Measurements from ENCODE around the gene DNM3.

- TF ChIP-seq, protein P1, sequence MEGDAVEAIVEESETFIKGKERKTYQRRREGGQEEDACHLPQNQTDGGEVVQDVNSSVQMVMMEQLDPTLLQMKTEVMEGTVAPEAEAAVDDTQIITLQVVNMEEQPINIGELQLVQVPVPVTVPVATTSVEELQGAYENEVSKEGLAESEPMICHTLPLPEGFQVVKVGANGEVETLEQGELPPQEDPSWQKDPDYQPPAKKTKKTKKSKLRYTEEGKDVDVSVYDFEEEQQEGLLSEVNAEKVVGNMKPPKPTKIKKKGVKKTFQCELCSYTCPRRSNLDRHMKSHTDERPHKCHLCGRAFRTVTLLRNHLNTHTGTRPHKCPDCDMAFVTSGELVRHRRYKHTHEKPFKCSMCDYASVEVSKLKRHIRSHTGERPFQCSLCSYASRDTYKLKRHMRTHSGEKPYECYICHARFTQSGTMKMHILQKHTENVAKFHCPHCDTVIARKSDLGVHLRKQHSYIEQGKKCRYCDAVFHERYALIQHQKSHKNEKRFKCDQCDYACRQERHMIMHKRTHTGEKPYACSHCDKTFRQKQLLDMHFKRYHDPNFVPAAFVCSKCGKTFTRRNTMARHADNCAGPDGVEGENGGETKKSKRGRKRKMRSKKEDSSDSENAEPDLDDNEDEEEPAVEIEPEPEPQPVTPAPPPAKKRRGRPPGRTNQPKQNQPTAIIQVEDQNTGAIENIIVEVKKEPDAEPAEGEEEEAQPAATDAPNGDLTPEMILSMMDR (IDR thresholded peaks at IDR 0.05; ENCODE audit: low read depth, low read length): no peak
- TF ChIP-seq POLR2A (IDR thresholded peaks at IDR 0.05; ENCODE audit: extremely low read depth, insufficient read length): no peak
- TF ChIP-seq, protein P2, sequence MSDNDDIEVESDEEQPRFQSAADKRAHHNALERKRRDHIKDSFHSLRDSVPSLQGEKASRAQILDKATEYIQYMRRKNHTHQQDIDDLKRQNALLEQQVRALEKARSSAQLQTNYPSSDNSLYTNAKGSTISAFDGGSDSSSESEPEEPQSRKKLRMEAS (IDR thresholded peaks at IDR 0.05; ENCODE audit: low read depth, low read length): no peak
These were observed 94.4 kb downstream of the DNM3 start for GRCh38 chr1:171935664-171936063.
